GM12878 (cell line): ENCODE results near the gene MAMDC4. TPM values are rescaled to one million over a fixed set of nuclear protein-coding genes. Genes with fewer than 3 reads are reported as not detected.

Experiments
- ATAC-seq: fragments of 200-7000 bp; cut with Tn5 transposase; 3 replicates; pipeline ENCODE4 v1.9.1; 2020; ENCODE audit warnings: mild to moderate bottlenecking, moderate library complexity
- BruUV-seq: library from RNA; stranded (reverse); fragments of 400-500 nt; replicated peaks from 2 replicates; lab custom pipeline; 2021; lab: Mats Ljungman, UMichigan
- CTCF ChIA-PET: fragments of 300-600 bp; sonication (Branson Sonifier 250); formaldehyde crosslinking; extraction: SDS; loops from one replicate; lab custom pipeline; 2021; ENCODE audit warnings: inconsistent platforms; lab: Yijun Ruan, JAX
- POLR2A ChIA-PET: fragments of 350-600 bp; formaldehyde crosslinking; extraction: SDS; loops from one replicate; lab custom pipeline; 2021; ENCODE audit warnings: inconsistent platforms; lab: Charles Lee
- RAD21 ChIA-PET: fragments of 300-600 bp; sonication (Branson Sonifier 250); formaldehyde crosslinking; loops from one replicate; lab custom pipeline; 2023; ENCODE audit warnings: antibody characterized with exemption; ENCODE audit not compliant: unreplicated experiment; lab: Charles Lee
- SMC1A ChIA-PET: fragments of 300-600 bp; sonication (Branson Sonifier 250); formaldehyde crosslinking; loops from one replicate; lab custom pipeline; 2023; ENCODE audit not compliant: unreplicated experiment, uncharacterized antibody; lab: Charles Lee
- DNase-seq: peaks from one replicate; pipeline ENCODE4 v3.0.0-alpha.2; 2011; ENCODE audit warnings: low read depth, low spot score
- FAIRE-seq: peaks from 3 replicates; lab custom pipeline; 2011; peaks lifted over from hg19 to GRCh38; lab: Jason Lieb, UNC
- H2AFZ ChIP-seq: 2 replicates; pipeline ENCODE4 v1.6.0; 2011; ENCODE audit warnings: low read depth, low read length, control low read depth; ENCODE audit not compliant: control insufficient read depth
- H3K27ac ChIP-seq: 2 replicates; pipeline ENCODE4 v1.5.1; 2011; ENCODE audit warnings: control low read depth; ENCODE audit not compliant: control insufficient read depth, insufficient read depth
- H3K27me3 ChIP-seq, 2 experiments: replicated peaks in 1 of 2; 2 replicates each; pipeline versions ENCODE4 v1.6.0 to v1.6.1; 2011; ENCODE audit warnings: low read length in 1 of 2; ENCODE audit not compliant: control insufficient read depth in 2 of 2, insufficient read depth in 2 of 2
- H3K36me3 ChIP-seq, 2 experiments: 2 replicates each; pipeline ENCODE4 v1.5.1; 2011; ENCODE audit warnings: low read length in 1 of 2; ENCODE audit not compliant: control insufficient read depth in 2 of 2, insufficient read depth in 2 of 2
- H3K4me1 ChIP-seq: 2 replicates; pipeline ENCODE4 v1.6.1; 2011; ENCODE audit warnings: mild to moderate bottlenecking, low read length, moderate library complexity, mixed read lengths; ENCODE audit not compliant: control insufficient read depth, insufficient read depth
- H3K4me2 ChIP-seq: 2 replicates; pipeline ENCODE4 v1.6.0; 2011; ENCODE audit warnings: control low read depth; ENCODE audit not compliant: control insufficient read depth, insufficient read depth
- H3K4me3 ChIP-seq: fragments of 200-600 bp; sonication (generic); 2 replicates; pipeline ENCODE4 v1.5.1; 2016
- H3K79me2 ChIP-seq: 2 replicates; pipeline ENCODE4 v1.6.0; 2011; ENCODE audit warnings: low read length; ENCODE audit not compliant: control insufficient read depth, insufficient read depth
- H3K9ac ChIP-seq: 2 replicates; pipeline ENCODE4 v1.8.0; 2011; ENCODE audit warnings: low read length, control low read depth, mixed read lengths; ENCODE audit not compliant: control insufficient read depth, insufficient read depth
- H3K9me3 ChIP-seq: replicated peaks from 3 replicates; pipeline ENCODE4 v1.5.1; 2011; ENCODE audit warnings: mild to moderate bottlenecking, low read length; ENCODE audit not compliant: control insufficient read depth, insufficient read depth
- H4K20me1 ChIP-seq: 2 replicates; pipeline ENCODE4 v1.6.0; 2011; ENCODE audit not compliant: control insufficient read depth, insufficient read depth
- POLR2A ChIP-seq: IDR thresholded peaks from 2 replicates; pipeline ENCODE4 v1.6.1; 2011; ENCODE audit warnings: low read depth, mild to moderate bottlenecking, low read length
- ZBTB4 ChIP-seq: fragments of 450-650 bp; formaldehyde crosslinking; IDR thresholded peaks from 2 replicates; pipeline ENCODE4 v1.4.0; 2022; ENCODE audit warnings: mild to moderate bottlenecking, moderate library complexity
- ZNF384 ChIP-seq: IDR thresholded peaks from 2 replicates; pipeline ENCODE4 v1.6.1; 2012; ENCODE audit warnings: low read depth, mild to moderate bottlenecking, low read length, improper control_type of control experiment, borderline replicate concordance
- ZNF592 ChIP-seq: fragments of 450-650 bp; IDR thresholded peaks from 2 replicates; pipeline ENCODE4 v1.6.1; 2017; ENCODE audit warnings: mild to moderate bottlenecking, moderate library complexity
- WGBS: methylation state at CpG from one replicate; pipeline ENCODE4 v1.1.6; 2016; ENCODE audit warnings: low lambda C conversion rate; ENCODE audit not compliant: insufficient replicate concordance, insufficient coverage; ENCODE audit errors: missing lambda C conversion rate; 5-methylcytosine and 5-hydroxymethylcytosine counted together
- in situ Hi-C: fragments of 300-500 bp; cut with MboI; formaldehyde crosslinking; loops from 9 replicates; pipeline ENCODE4 v1.14.3; 2018; ENCODE audit warnings: mixed read lengths
- intact Hi-C: fragments of 100-400 bp; cut with micrococcal nuclease; formaldehyde crosslinking; loops from one replicate; pipeline ENCODE4 v1.14.2; 2022; ENCODE audit not compliant: unreplicated experiment
- polyA plus RNA-seq, 11 experiments: library from polyadenylated mRNA; depleted of rRNA in 4 of 11; unstranded in 6 of 11; stranded (reverse) in 5 of 11; fragments of >200 nt; fragmentation: Nextera tagmentation in 4 of 11; fragmentation: Illumina TruSeq in 1 of 11; extraction: Ambion mirVana in 4 of 11; extraction: Trizol in 1 of 11; gene quantifications; 1 replicate in 1 of 11; 2 replicates in 10 of 11; pipeline versions ENCODE4 v1.2.1 to v1.2.3, GENCODE V29; 2011 to 2016; ENCODE audit warnings: inconsistent platforms in 2 of 11, missing spikeins in 2 of 11, low read depth in 1 of 11
- total RNA-seq, 4 experiments: library from RNA; depleted of rRNA in 3 of 4; stranded (reverse); fragments of >200 nt in 3 of 4; fragmentation: Illumina TruSeq in 1 of 4; extraction: Trizol in 1 of 4; gene quantifications; 2 replicates each; pipeline versions ENCODE4 v1.2.1 to v1.2.3, GENCODE V29; 2013 to 2021

Gene MAMDC4
- total and polyA plus RNA-seq, 10 of the 15 experiments (the other 5 are each of a cell fraction or from before 2014, with no cell fraction given): 0.22 to 5.7 (median 2.4) TPM; not detected in 1

- TF ChIP-seq ZBTB4 (CRISPR knock-in tag): no peak
Observed at GRCh38 chr9:136857166-136857565, 5.0 kb downstream of the MAMDC4 start (continued).

DNA sequence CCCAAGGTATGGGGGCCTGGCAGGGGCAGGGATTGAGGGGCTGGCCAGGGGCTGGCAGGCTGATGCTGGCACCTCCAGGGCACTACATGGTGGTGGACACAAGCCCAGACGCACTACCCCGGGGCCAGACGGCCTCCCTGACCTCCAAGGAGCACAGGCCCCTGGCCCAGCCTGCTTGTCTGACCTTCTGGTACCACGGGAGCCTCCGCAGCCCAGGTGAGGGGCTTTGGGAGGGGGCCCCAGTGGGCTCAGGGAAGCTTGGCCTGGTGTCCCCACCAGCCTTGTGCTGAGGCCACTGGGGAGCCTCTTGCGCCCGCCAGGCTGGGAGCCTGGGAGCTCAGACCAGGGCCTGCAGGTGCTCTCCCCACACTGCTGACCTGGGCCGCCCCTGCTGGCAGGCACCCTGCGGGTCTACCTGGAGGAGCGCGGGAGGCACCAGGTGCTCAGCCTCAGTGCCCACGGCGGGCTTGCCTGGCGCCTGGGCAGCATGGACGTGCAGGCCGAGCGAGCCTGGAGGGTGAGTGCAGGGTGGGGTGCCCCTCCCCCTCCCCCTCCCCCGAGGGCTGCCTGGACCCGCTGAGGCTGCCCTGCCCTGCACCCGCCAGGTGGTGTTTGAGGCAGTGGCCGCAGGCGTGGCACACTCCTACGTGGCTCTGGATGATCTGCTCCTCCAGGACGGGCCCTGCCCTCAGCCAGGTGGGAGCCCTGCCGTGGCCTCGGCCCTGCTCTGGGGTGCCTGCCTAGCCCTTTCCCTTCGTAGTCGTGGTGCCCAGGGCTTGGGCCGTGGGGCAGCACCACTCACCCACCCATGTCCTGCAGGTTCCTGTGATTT is 5.7 kb downstream of the MAMDC4 start:
- BruUV-seq: no TSS peak
- ChIA-PET RAD21 (interaction anchor here (0.6 kb wide), 1 partner anchor 21 kb away, joined by 3 read pairs; no protein-coding TSS in a partner anchor), POLR2A (no interaction called here), SMC1A (no interaction called here), CTCF (no interaction called here)
- Histone ChIP-seq H3K4me1 (no peaks in the 10 kb centered on the region), H2AFZ (no peak overlapping the region), H3K4me3 (no peak overlapping the region), H3K27ac (no peak overlapping the region), H3K79me2 (no peaks in the 10 kb centered on the region), H3K9me3 (no peaks in the 10 kb centered on the region), H3K36me3 (peaks cover 0 to 8% of the 10 kb centered on the region in 2 experiments; a peak in 3 of 4 replicates), H3K4me2 (no peak overlapping the region), H4K20me1 (0 out of 2 replicates have a peak, but pooled peaks cover 2% of the 10 kb centered on the region), H3K27me3 (no peaks in the 10 kb centered on the region), H3K9ac (no peak overlapping the region)
- DNase-seq (no peak), FAIRE-seq (no peak), ATAC-seq (no peak)
- WGBS: 85% methylated on average over 27 of the region's 29 CpGs
- intact Hi-C loops: no loop called here
- TF ChIP-seq ZNF592 (no peak), POLR2A (peak; percentile 60), ZNF384 (no peak)
- in situ Hi-C loops: no loop called here
